ENCODE results near the gene FBXW7. TPM values are rescaled to one million over a fixed set of nuclear protein-coding genes. Genes with fewer than 3 reads are reported as not detected.

The FBXW7 gene
- total RNA-seq, 4 donors from 2014 or later = 106 to 363 (median 138) TPM

DNA sequence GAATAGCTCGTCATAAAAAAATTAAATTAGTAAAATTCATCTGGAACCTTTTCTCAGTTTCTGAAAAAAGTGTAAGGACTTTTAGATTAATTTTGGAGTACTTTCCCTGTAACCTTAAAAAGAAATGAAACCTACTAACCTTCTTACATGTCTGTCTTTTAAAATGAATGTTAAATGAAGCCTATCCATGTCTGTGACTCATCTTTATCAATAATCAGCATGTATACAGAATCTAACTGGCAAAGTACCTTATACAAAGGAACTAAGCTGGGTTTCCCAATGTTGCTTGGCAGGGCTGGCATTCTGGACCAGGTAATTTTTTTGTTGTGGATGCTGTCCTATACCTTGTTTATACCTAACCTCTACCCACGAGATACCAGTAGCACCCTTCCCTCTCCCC lies 13.6 kb downstream of the FBXW7 start:
- no peak overlapping the region for H3K27ac ChIP-seq
- no peaks in the 10 kb centered on the region for H3K36me3 ChIP-seq
- no peaks in the 10 kb centered on the region for H3K9me3 ChIP-seq
- no peaks in the 10 kb centered on the region for H3K27me3 ChIP-seq
- H3K4me3 ChIP-seq = no peak overlapping the region
- 82% methylated on average over 2 of the region's 2 CpGs for WGBS
- TF ChIP-seq POLR2A (IDR thresholded peaks at IDR 0.05) = no peak
- no peaks in the 10 kb centered on the region for H3K4me1 ChIP-seq
- no peak for DNase-seq (ENCODE audit: low spot score in 2 of 2)

DNA sequence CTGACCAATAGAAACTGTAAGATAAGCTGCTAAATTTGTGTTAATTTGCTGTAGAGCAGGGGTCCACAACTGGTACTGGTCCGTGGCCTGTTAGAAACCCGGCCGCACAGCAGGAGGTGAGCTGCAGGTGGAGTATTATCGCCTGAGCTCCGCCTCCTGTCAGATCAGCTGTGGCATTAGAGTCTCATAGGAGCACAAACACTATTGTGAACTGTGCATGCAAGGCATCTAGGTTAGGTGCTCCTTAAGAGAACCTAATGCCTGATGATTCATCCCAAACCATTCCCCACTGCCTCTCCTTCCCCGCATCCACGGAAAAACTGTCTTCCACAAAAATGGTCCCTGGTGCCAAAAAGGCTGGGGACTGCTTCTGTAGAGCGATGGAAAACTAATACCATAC lies 19.7 kb downstream of the FBXW7 start:
- no peak overlapping the region for H3K27ac ChIP-seq
- H3K4me3 ChIP-seq = no peak overlapping the region
- no peaks in the 10 kb centered on the region for H3K27me3 ChIP-seq
- H3K4me1 ChIP-seq = no peaks in the 10 kb centered on the region
- H3K36me3 ChIP-seq = no peaks in the 10 kb centered on the region
- no peaks in the 10 kb centered on the region for H3K9me3 ChIP-seq
- DNase-seq (ENCODE audit: low spot score in 2 of 2) = no peak
- no peak for TF ChIP-seq POLR2AphosphoS5 (IDR thresholded peaks at IDR 0.05)
- TF ChIP-seq, protein P1, sequence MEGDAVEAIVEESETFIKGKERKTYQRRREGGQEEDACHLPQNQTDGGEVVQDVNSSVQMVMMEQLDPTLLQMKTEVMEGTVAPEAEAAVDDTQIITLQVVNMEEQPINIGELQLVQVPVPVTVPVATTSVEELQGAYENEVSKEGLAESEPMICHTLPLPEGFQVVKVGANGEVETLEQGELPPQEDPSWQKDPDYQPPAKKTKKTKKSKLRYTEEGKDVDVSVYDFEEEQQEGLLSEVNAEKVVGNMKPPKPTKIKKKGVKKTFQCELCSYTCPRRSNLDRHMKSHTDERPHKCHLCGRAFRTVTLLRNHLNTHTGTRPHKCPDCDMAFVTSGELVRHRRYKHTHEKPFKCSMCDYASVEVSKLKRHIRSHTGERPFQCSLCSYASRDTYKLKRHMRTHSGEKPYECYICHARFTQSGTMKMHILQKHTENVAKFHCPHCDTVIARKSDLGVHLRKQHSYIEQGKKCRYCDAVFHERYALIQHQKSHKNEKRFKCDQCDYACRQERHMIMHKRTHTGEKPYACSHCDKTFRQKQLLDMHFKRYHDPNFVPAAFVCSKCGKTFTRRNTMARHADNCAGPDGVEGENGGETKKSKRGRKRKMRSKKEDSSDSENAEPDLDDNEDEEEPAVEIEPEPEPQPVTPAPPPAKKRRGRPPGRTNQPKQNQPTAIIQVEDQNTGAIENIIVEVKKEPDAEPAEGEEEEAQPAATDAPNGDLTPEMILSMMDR (IDR thresholded peaks at IDR 0.05) = no peak
- no peak for TF ChIP-seq POLR2A (IDR thresholded peaks at IDR 0.05)
- TF ChIP-seq EP300 (IDR thresholded peaks at IDR 0.05) = no peak
- 75% methylated on average over 8 of the region's 8 CpGs for WGBS

DNA sequence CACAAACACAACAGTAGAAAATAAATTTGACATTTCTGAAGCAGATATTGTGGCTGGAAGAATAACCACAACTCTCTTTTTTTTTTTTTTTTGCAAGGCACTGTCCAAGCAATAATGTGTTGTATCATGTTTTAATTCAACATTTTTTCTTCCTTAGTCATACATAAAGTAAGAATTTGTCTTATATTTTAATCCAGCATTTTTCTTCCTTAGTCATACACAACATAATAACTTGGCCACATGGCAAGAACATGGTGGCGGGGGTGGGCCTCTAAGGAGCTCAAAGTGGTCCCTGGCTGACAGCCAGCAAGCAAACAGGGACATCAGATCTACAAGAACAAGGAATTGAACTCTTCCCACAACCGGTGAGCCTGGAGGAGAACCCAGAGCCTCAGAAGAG lies 20.2 kb downstream of the FBXW7 start:
- Histone ChIP-seq H3K9me3 (no peaks in the 10 kb centered on the region), H3K27ac (no peak overlapping the region), H3K4me1 (no peaks in the 10 kb centered on the region), H3K27me3 (no peaks in the 10 kb centered on the region), H3K36me3 (no peaks in the 10 kb centered on the region), H3K4me3 (no peak overlapping the region)
- TF ChIP-seq POLR2A (IDR thresholded peaks at IDR 0.05) = no peak
- TF ChIP-seq, protein P1 (IDR thresholded peaks at IDR 0.05) = no peak
- TF ChIP-seq POLR2AphosphoS5 (IDR thresholded peaks at IDR 0.05) = no peak
- TF ChIP-seq EP300 (IDR thresholded peaks at IDR 0.05) = no peak
- WGBS = 68% methylated on average over 2 of the region's 2 CpGs
- DNase-seq (ENCODE audit: low spot score in 2 of 2) = no peak

DNA sequence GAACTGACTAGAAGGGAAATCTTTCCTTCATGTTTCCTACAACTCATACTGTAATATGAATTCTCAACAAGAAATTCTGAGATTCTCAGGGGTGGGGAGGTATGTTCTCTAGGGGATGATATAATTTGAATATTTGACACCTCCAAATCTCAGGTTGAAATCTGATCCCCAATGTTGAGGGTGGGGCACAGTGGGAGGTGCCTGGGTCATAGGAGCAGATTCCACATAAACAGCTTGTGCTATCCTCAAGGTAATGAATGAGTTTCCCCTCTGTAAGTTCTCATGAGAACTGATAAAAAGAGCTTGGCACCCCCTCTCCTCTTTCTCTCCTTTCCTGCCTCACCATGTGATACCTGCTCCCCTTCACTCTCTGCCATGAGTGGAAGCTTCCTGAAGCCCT lies 21.5 kb downstream of the FBXW7 start:
- no peaks in the 10 kb centered on the region for H3K27me3 ChIP-seq
- no peak overlapping the region for H3K27ac ChIP-seq
- no peaks in the 10 kb centered on the region for H3K36me3 ChIP-seq
- H3K9me3 ChIP-seq = no peaks in the 10 kb centered on the region
- H3K4me3 ChIP-seq = no peak overlapping the region
- no peaks in the 10 kb centered on the region for H3K4me1 ChIP-seq
- TF ChIP-seq POLR2A (IDR thresholded peaks at IDR 0.05) (no peak), POLR2AphosphoS5 (IDR thresholded peaks at IDR 0.05) (no peak), EP300 (IDR thresholded peaks at IDR 0.05) (no peak)
- TF ChIP-seq, protein P1 (IDR thresholded peaks at IDR 0.05) = no peak
- no peak for DNase-seq (ENCODE audit: low spot score in 2 of 2)

DNA sequence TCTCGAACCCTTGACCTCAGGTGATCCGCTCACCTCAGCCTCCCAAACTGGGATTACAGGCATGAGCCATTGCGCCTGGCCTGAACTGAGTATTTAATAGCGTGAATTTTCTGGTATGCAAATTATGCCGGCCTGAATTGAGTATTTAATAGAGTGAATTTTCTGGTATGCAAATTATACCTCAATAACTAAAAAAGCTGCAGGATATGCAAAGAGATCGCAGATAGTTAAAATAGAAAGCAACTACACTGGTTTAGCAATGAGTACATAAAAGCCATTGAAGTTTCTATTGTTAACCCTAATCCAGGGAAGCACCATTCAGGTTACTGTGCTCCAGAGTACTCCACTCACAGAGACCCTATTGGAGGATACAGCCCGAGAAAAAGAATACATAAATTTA lies 22.8 kb downstream of the FBXW7 start:
- WGBS = 88% methylated on average over 7 of the region's 7 CpGs
- Histone ChIP-seq H3K4me3 (no peak overlapping the region), H3K36me3 (no peaks in the 10 kb centered on the region), H3K27me3 (no peaks in the 10 kb centered on the region), H3K27ac (no peak overlapping the region), H3K4me1 (no peaks in the 10 kb centered on the region), H3K9me3 (no peaks in the 10 kb centered on the region)
- DNase-seq (ENCODE audit: low spot score in 2 of 2) = no peak
- TF ChIP-seq POLR2AphosphoS5 (IDR thresholded peaks at IDR 0.05) = no peak
- no peak for TF ChIP-seq EP300 (IDR thresholded peaks at IDR 0.05)
- TF ChIP-seq, protein P1 (IDR thresholded peaks at IDR 0.05) = no peak
- no peak for TF ChIP-seq POLR2A (IDR thresholded peaks at IDR 0.05)

DNA sequence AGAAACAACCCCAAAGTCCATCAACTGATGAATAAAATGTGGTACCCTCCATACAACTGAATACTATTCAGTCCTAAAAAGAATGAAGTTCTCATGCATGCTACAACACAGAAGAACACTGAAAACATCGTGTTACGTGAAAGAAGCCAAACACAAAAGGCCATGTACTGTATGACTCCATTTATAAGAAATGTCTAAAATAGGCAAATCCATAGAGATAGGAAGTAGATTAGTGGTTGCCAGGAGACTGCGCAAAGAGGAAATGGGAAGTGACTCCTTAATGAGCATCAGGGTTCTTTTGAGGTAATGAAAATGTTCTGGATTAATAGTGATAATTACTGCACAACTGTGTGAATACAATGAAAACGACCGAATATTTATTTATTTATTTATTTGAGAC lies 23.4 kb downstream of the FBXW7 start:
- no peaks in the 10 kb centered on the region for H3K9me3 ChIP-seq
- H3K36me3 ChIP-seq = no peaks in the 10 kb centered on the region
- H3K4me1 ChIP-seq = no peaks in the 10 kb centered on the region
- H3K27me3 ChIP-seq = no peaks in the 10 kb centered on the region
- no peak for TF ChIP-seq EP300 (IDR thresholded peaks at IDR 0.05)
- TF ChIP-seq, protein P1 (IDR thresholded peaks at IDR 0.05) = no peak
- WGBS = 92% methylated on average over 5 of the region's 5 CpGs
- H3K4me3 ChIP-seq = no peak overlapping the region
- no peak overlapping the region for H3K27ac ChIP-seq
- no peak for DNase-seq (ENCODE audit: low spot score in 2 of 2)
